ENCODE data around the gene AFMID.

The AFMID gene

GRCh38 chr17:78236362-78237127, 49.4 kb downstream of the AFMID start:
- DNase-seq (ENCODE audit: extremely low read depth in 1 of 2, low read depth in 1 of 2) = no peak

GRCh38 chr17:78237401-78238012, 50.3 kb downstream of the AFMID start:
- no peak for DNase-seq (ENCODE audit: extremely low read depth in 1 of 2, low read depth in 1 of 2)

GRCh38 chr17:78238823-78239488, 51.8 kb downstream of the AFMID start:
- DNase-seq (ENCODE audit: extremely low read depth in 1 of 2, low read depth in 1 of 2) = no peak

- DNase-seq (ENCODE audit: extremely low read depth in 1 of 2, low read depth in 1 of 2) = no peak
Observed at GRCh38 chr17:78239489-78239931, 52.3 kb downstream of the AFMID start.

- no peak for DNase-seq (ENCODE audit: extremely low read depth in 1 of 2, low read depth in 1 of 2)
Observed at GRCh38 chr17:78240012-78240655, 53.0 kb downstream of the AFMID start.

- DNase-seq (ENCODE audit: extremely low read depth in 1 of 2, low read depth in 1 of 2) = no peak
Observed at GRCh38 chr17:78240839-78241238, 53.7 kb downstream of the AFMID start.

GRCh38 chr17:78241277-78242023, 54.3 kb downstream of the AFMID start:
- no peak for DNase-seq (ENCODE audit: extremely low read depth in 1 of 2, low read depth in 1 of 2)

GRCh38 chr17:78242024-78242742, 55.0 kb downstream of the AFMID start:
- DNase-seq (ENCODE audit: extremely low read depth in 1 of 2, low read depth in 1 of 2) = no peak

- no peak for DNase-seq (ENCODE audit: extremely low read depth in 1 of 2, low read depth in 1 of 2)
Observed at GRCh38 chr17:78247304-78247703, 60.1 kb downstream of the AFMID start.

- DNase-seq (ENCODE audit: extremely low read depth in 1 of 2, low read depth in 1 of 2) = no peak
Observed at GRCh38 chr17:78248051-78248914, 61.1 kb downstream of the AFMID start.

GRCh38 chr17:78249074-78249817, 62.1 kb downstream of the AFMID start:
- no peak for DNase-seq (ENCODE audit: extremely low read depth in 1 of 2, low read depth in 1 of 2)

GRCh38 chr17:78249818-78250806, 63.0 kb downstream of the AFMID start:
- DNase-seq (ENCODE audit: extremely low read depth in 1 of 2, low read depth in 1 of 2) = no peak

GRCh38 chr17:78250891-78251772, 64.0 kb downstream of the AFMID start:
- DNase-seq (ENCODE audit: extremely low read depth in 1 of 2, low read depth in 1 of 2) = peak; percentile 68 to 80

GRCh38 chr17:78251773-78252103, 64.6 kb downstream of the AFMID start:
- no peak for DNase-seq (ENCODE audit: extremely low read depth in 1 of 2, low read depth in 1 of 2)

- peak in 1 of 2 donors; percentile 50 for DNase-seq (ENCODE audit: extremely low read depth in 1 of 2, low read depth in 1 of 2)
Observed at GRCh38 chr17:78252111-78252634, 65.0 kb downstream of the AFMID start.
